ENCODE measurements around the gene ADCY10. TPM values are rescaled to one million over a fixed set of nuclear protein-coding genes. Genes with fewer than 3 reads are reported as not detected.

The ADCY10 gene
- total and polyA plus RNA-seq, 9 of the 15 experiments (the other 6 are each of a cell fraction or from before 2014, with no cell fraction given) = 0.08 to 0.86 (median 0.22) TPM

DNA sequence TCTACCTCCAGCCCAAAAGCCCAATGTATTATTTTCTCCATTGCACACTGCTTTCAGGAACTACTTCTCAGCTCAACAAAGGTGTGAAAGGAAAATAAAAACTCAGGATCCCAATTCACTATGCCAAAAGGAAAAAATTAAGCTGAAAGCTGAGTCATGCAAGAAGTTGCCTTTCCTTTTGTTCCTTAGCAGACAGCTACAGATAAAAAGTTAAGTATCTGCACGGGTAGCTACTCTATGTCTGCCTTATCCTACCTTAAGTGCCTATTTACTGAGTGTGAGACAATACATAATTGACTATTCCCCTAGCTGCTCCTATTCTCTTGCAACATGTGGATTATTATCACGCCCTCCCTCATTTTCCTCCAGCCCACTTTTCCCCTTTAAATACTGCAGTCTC, 84.1 kb downstream of the ADCY10 start (continued):
- TF ChIP-seq TFAM (CRISPR knock-in tag; conservative IDR thresholded peaks at IDR 0.05) = no peak
- TF ChIP-seq SIX5 (IDR thresholded peaks at IDR 0.05; ENCODE audit: borderline replicate concordance in 1 of 2, insufficient read depth in 1 of 2, low read depth in 1 of 2, low read length in 2 of 2) = no peak
- TF ChIP-seq RUNX1 (IDR thresholded peaks at IDR 0.05; ENCODE audit: low read depth) = no peak
- TF ChIP-seq, protein P1, sequence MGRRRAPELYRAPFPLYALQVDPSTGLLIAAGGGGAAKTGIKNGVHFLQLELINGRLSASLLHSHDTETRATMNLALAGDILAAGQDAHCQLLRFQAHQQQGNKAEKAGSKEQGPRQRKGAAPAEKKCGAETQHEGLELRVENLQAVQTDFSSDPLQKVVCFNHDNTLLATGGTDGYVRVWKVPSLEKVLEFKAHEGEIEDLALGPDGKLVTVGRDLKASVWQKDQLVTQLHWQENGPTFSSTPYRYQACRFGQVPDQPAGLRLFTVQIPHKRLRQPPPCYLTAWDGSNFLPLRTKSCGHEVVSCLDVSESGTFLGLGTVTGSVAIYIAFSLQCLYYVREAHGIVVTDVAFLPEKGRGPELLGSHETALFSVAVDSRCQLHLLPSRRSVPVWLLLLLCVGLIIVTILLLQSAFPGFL (CRISPR knock-in tag; IDR thresholded peaks at IDR 0.05) = no peak
- TF ChIP-seq MCM2 (IDR thresholded peaks at IDR 0.05; ENCODE audit: low read depth) = no peak
- no peak for TF ChIP-seq ZBTB9 (CRISPR knock-in tag; IDR thresholded peaks at IDR 0.05)
- no peak for TF ChIP-seq JUN (IDR thresholded peaks at IDR 0.05; ENCODE audit: borderline replicate concordance, low read depth, low read length)
- TF ChIP-seq JUN (CRISPR knock-in tag; IDR thresholded peaks at IDR 0.05; ENCODE audit: borderline replicate concordance) = no peak
- 0 out of 2 replicates have a peak, but pooled peaks have one; percentile 27 for TF ChIP-seq CEBPB (tag; IDR thresholded peaks at IDR 0.05)
- TF ChIP-seq IRF9 (tag; IDR thresholded peaks at IDR 0.05) = no peak
- no peak; the same call in 1 of the 2 replicates for TF ChIP-seq CXXC5 (CRISPR knock-in tag; IDR thresholded peaks at IDR 0.05)
- TF ChIP-seq SMAD2 (IDR thresholded peaks at IDR 0.05; ENCODE audit: low read depth, low read length) = no peak
- peak; percentile 92 for TF ChIP-seq C11orf30 (IDR thresholded peaks at IDR 0.05; ENCODE audit: low read depth)
- TF ChIP-seq, protein P2, sequence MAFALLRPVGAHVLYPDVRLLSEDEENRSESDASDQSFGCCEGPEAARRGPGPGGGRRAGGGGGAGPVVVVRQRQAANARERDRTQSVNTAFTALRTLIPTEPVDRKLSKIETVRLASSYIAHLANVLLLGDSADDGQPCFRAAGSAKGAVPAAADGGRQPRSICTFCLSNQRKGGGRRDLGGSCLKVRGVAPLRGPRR (CRISPR knock-in tag; IDR thresholded peaks at IDR 0.05) = no peak
- TF ChIP-seq HNRNPL (IDR thresholded peaks at IDR 0.05; ENCODE audit: low read depth, low read length) = no peak
- TF ChIP-seq USF1 (CRISPR knock-in tag; IDR thresholded peaks at IDR 0.05) = no peak
- TF ChIP-seq RNF219 (CRISPR knock-in tag; IDR thresholded peaks at IDR 0.05) = no peak
- no peak for TF ChIP-seq CSDE1 (IDR thresholded peaks at IDR 0.05)
- TF ChIP-seq ZNF253 (CRISPR knock-in tag; conservative IDR thresholded peaks at IDR 0.05) = no peak
- no peak for TF ChIP-seq ZNF24 (IDR thresholded peaks at IDR 0.05)
- TF ChIP-seq MCM3 (IDR thresholded peaks at IDR 0.05) = no peak
- no peak for TF ChIP-seq GTF2A2 (tag; IDR thresholded peaks at IDR 0.05)
- no peak for TF ChIP-seq SPI1 (IDR thresholded peaks at IDR 0.05; ENCODE audit: borderline replicate concordance, low read depth, low read length)
- no peak for TF ChIP-seq POLR2G (IDR thresholded peaks at IDR 0.05; ENCODE audit: low read depth, low read length)
